ENCODE data around the gene TLCD3B. TPM values are rescaled to one million over a fixed set of nuclear protein-coding genes. Genes with fewer than 3 reads are reported as not detected.

TLCD3B gene
- total and polyA plus RNA-seq, 9 of the 15 experiments (the other 6 are each of a cell fraction or from before 2014, with no cell fraction given): 0.10 to 0.52 (median 0.23) TPM; not detected in 4

DNA sequence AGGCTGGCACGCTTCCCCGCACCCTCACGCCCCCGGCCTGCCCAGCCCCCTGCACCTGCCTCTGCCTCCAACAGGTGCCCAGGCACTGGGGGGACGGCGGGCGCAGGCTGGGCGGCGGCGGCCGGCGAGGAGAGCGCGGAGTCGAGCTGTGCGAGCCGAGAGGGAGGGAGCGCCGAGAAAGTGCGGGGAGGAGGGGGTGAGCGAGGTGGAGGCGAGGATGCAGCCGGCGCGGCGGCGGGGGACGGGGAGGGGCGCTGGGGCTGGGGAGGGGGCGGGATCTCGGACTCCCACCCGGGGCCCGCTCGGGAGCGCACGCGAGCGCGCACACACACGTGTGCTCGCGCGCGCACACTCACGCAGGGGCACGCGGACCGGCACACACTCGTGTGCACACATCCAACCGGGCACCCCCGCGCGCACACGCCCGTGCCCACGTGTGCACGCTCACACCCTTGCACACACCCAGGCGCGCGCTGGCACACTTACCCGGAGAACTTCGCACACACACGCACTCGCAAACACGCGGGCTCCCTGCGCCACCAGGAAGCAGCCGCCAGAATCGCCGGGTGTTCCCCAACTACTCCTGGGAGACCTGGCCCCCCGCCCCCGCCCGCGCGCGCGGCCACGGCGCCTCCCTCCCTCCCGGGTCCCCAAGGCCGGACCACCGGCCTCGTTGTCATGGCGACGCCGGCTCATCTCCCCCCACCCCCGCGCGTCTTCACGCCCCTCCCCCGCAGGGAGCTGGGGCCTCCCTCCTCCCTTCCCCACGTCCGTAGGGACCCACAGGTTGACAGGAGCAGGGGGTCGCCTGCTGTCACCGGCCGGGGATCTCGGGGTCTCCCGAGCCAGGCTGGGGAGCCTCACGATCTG is 20.0 kb downstream of the TLCD3B start, which contains the start of gene DOC2A (continued):
- no peak for TF ChIP-seq ZNF133 (CRISPR knock-in tag; IDR thresholded peaks at IDR 0.05)

DNA sequence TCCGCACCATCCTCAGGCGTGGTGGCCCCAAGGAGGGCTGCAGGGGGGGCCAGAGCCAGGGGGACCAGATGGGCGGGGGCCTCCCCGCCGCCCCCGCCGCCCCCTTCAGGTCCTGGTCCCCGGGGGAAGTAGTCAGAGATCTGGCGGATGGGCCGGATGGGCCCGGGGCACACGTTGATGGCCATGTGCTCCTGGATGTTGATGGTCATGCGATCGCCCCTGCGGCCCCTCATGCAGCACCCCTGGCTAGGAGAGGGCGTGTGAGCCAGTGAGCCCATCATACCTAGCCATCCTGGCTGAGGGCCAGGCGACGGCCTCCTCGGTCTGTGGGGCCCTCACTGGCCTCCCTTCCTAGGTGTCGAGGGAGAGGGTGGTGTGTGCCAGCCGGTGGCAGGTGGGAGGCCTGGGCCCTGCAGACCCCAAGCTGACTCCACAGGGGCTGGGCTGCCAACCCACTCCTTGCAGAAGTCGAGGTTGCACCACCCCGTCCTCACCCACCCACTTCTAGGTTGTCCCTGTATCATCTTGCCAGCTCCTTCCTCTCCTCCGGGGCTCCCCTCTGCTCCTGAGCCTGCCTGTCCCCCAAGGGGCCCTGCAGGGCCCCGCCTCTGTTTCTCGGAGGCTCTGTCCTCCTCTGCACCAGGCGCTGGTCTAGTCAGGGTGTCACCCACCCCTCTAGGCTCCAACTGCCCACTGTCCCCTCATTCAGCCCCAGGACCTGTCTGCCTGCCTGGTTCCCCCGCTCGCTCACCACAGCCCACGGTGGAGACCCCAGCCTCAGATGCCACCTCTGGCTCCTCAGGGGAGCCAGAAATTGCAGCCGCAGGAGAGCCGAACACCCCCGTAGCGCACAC is 20.9 kb downstream of the TLCD3B start:
- Histone ChIP-seq H3K27ac (ENCODE audit: extremely low read depth, low read depth, low read length) (no peak overlapping the region), H3K4me2 (ENCODE audit: insufficient read depth, low read length) (no peak overlapping the region), H3K9ac (ENCODE audit: insufficient read depth in 1 of 2, low read depth in 2 of 2, low read length in 2 of 2) (0 out of 4 replicates have a peak overlapping the region, but pooled peaks of 1 of the 2 experiments have one; percentile 73), H2AFZ (ENCODE audit: low read depth, low read length) (no peak overlapping the region), H3K9me3 (replicated peaks; ENCODE audit: control insufficient read depth, insufficient read depth, low read depth, low read length) (no peaks in the 10 kb centered on the region), H3K9me1 (ENCODE audit: control insufficient read depth, insufficient read depth, low read length) (no peaks in the 10 kb centered on the region), H3K4me1 (replicated peaks in 1 of 2; ENCODE audit: control insufficient read depth in 2 of 2, insufficient read depth in 2 of 2, low read length in 2 of 2) (peaks cover 0 to 58% of the 10 kb centered on the region in 2 experiments; a peak in 2 of 5 replicates), H4K20me1 (replicated peaks; ENCODE audit: control insufficient read depth, insufficient read depth, low read length) (peaks cover 5% of the 10 kb centered on the region; the same call in 1 of the 2 replicates), H3K4me3 (0 out of 2 replicates have a peak overlapping the region, but pooled peaks have one; percentile 15), H3K27me3 (ENCODE audit: control insufficient read depth in 2 of 2, insufficient read depth in 2 of 2, low read length in 2 of 2) (peaks cover 0 to 9% of the 10 kb centered on the region in 2 experiments; a peak in 3 of 5 replicates), H3K79me2 (ENCODE audit: control insufficient read depth, insufficient read depth, low read length) (no peaks in the 10 kb centered on the region), H3K36me3 (ENCODE audit: control insufficient read depth, insufficient read depth, low read length) (peaks cover 2% of the 10 kb centered on the region; the same call in 1 of the 3 replicates)
- intact Hi-C loops (cut with micrococcal nuclease) (loop anchor here (5.0 kb wide), 1 partner anchor 148 kb away; the partner anchor contains the start of gene CDIPT), in situ Hi-C loops (cut with MboI) (no loop called here)
- FAIRE-seq (no peak), DNase-seq (ENCODE audit: extremely low read depth in 1 of 4, low spot score in 3 of 4) (peak in 1 of 4 experiments; percentile 28), ATAC-seq (no peak)
- ChIA-PET CTCF (ENCODE audit: low intra/inter-chr PET ratio) (no interaction called here), POLR2A (interaction anchor here (0.6 kb wide), 1 partner anchor 14 kb away, joined by 3 read pairs; the partner anchor contains the start of gene INO80E)
- BruUV-seq (replicated peaks): no TSS peak
- 12% methylated on average over 19 of the region's 34 CpGs for WGBS (ENCODE audit: insufficient coverage, low coverage, missing lambda C conversion rate)
- TF ChIP-seq ZBTB7A (IDR thresholded peaks at IDR 0.05; ENCODE audit: borderline replicate concordance, control insufficient read depth, low read depth, low read length) (peak; percentile 42), RHOXF2B (CRISPR knock-in tag; conservative IDR thresholded peaks at IDR 0.05) (no peak), ZNF239 (CRISPR knock-in tag; IDR thresholded peaks at IDR 0.05) (no peak), RAD21 (CRISPR knock-in tag; conservative IDR thresholded peaks at IDR 0.05 in 1 of 2, IDR thresholded peaks at IDR 0.05 in 1 of 2) (no peak), ZNF143 (CRISPR knock-in tag; IDR thresholded peaks at IDR 0.05) (0 out of 2 replicates have a peak, but pooled peaks have one; percentile 7), KDM2B (CRISPR knock-in tag; IDR thresholded peaks at IDR 0.05) (no peak), ILF3 (IDR thresholded peaks at IDR 0.05; ENCODE audit: borderline replicate concordance) (no peak), NFIC (IDR thresholded peaks at IDR 0.05) (peak; percentile 55), SMAD1 (IDR thresholded peaks at IDR 0.05; ENCODE audit: low read depth, low read length, partially characterized antibody) (no peak), BHLHE40 (IDR thresholded peaks at IDR 0.05; ENCODE audit: low read length) (no peak), IRF2 (CRISPR knock-in tag; IDR thresholded peaks at IDR 0.05) (no peak)
- TF ChIP-seq, protein P1, sequence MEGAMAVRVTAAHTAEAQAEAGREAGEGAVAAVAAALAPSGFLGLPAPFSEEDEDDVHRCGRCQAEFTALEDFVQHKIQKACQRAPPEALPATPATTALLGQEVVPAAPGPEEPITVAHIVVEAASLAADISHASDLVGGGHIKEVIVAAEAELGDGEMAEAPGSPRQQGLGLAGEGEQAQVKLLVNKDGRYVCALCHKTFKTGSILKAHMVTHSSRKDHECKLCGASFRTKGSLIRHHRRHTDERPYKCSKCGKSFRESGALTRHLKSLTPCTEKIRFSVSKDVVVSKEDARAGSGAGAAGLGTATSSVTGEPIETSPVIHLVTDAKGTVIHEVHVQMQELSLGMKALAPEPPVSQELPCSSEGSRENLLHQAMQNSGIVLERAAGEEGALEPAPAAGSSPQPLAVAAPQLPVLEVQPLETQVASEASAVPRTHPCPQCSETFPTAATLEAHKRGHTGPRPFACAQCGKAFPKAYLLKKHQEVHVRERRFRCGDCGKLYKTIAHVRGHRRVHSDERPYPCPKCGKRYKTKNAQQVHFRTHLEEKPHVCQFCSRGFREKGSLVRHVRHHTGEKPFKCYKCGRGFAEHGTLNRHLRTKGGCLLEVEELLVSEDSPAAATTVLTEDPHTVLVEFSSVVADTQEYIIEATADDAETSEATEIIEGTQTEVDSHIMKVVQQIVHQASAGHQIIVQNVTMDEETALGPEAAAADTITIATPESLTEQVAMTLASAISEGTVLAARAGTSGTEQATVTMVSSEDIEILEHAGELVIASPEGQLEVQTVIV (CRISPR knock-in tag; IDR thresholded peaks at IDR 0.05; ENCODE audit: borderline replicate concordance): no peak
- TF ChIP-seq, protein P2, sequence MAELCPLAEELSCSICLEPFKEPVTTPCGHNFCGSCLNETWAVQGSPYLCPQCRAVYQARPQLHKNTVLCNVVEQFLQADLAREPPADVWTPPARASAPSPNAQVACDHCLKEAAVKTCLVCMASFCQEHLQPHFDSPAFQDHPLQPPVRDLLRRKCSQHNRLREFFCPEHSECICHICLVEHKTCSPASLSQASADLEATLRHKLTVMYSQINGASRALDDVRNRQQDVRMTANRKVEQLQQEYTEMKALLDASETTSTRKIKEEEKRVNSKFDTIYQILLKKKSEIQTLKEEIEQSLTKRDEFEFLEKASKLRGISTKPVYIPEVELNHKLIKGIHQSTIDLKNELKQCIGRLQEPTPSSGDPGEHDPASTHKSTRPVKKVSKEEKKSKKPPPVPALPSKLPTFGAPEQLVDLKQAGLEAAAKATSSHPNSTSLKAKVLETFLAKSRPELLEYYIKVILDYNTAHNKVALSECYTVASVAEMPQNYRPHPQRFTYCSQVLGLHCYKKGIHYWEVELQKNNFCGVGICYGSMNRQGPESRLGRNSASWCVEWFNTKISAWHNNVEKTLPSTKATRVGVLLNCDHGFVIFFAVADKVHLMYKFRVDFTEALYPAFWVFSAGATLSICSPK (IDR thresholded peaks at IDR 0.05; ENCODE audit: borderline replicate concordance): no peak

Data from K562 (cell line).